Measurements from ENCODE around the gene CLP1.
"Not testable (repeated sequence)": the region's sequence is repeated elsewhere in the genome, so short reads cannot be mapped to it uniquely, and the experiment has no call there.

Gene CLP1

GRCh38 chr11:57658023-57658361 lies 430 bp downstream of the CLP1 start:
- no peak for DNase-seq (ENCODE audit: low read depth, low spot score)
- H3K27ac ChIP-seq, result peak overlapping the region; percentile 77

GRCh38 chr11:57659669-57660068 lies 2.1 kb downstream of the CLP1 start:
- no peak for DNase-seq (ENCODE audit: low read depth, low spot score)
- no peak overlapping the region for H3K27ac ChIP-seq

GRCh38 chr11:57662893-57663292 lies 5.3 kb downstream of the CLP1 start:
- no peak for DNase-seq (ENCODE audit: low read depth, low spot score)

GRCh38 chr11:57663975-57664374 lies 6.4 kb downstream of the CLP1 start:
- DNase-seq (ENCODE audit: low read depth, low spot score), result no peak
- no peak overlapping the region for H3K27ac ChIP-seq

More at GRCh38 chr11:57662893-57663292, 5.3 kb downstream of the CLP1 start:
- no peak overlapping the region for H3K27ac ChIP-seq

- H3K27ac ChIP-seq, result peak overlapping the region; percentile 98
Observed at GRCh38 chr11:57667117-57667735, 9.7 kb downstream of the CLP1 start.

DNA sequence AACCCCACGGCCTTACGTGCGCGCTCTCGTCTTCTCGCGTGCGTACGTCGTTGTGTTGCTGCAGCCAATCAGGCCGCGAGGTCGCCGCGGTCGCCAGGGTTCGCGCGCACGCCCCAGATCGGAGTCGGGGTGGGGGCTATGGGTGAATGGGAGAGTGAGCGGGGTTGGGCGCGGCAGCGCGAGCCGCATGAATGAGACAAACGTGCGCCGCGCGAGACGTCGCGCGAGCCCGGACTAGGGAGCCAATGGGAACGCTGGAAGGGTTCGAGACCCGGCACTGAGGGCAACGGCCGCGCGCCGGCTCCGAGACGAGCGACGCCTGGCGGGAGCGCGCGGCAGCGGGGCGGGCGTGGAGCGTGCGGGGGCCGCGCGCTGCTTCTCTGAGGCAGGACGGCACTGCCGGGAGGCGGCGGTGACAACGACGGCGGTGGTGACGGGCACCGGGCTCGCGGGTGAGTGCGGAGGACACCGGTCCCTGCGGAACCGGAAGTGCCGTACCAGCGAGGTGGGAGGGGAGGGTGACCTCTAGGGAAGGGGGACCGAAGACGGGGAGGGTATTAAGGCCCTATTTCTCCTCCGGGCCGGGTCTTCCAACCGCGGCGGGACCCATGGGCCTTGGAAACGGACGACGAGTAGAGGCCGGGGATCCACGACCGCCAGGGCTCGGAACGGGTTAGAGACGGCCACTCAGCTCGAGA lies 10.3 kb downstream of the CLP1 start, which contains the start of gene ZDHHC5:
ZDHHC5 (plus strand) TSS at position 379 of the 698 bp plus-strand sequence. CDS start 4,977 bp downstream, outside the sequence.
- peak; percentile 99 for DNase-seq (ENCODE audit: low read depth, low spot score)
- H3K27ac ChIP-seq, result peak within 1 kb of the TSS; percentile 98

More at GRCh38 chr11:57667117-57667735, 9.7 kb downstream of the CLP1 start:
- peak; percentile 96 for DNase-seq (ENCODE audit: low read depth, low spot score)

GRCh38 chr11:57668434-57668782 lies 10.8 kb downstream of the CLP1 start:
- no peak for DNase-seq (ENCODE audit: low read depth, low spot score)
- peak overlapping the region; percentile 98 for H3K27ac ChIP-seq

GRCh38 chr11:57674251-57674650 lies 16.7 kb downstream of the CLP1 start:
- H3K27ac ChIP-seq, result peak overlapping the region; percentile 39
- DNase-seq (ENCODE audit: low read depth, low spot score), result no peak

GRCh38 chr11:57675176-57675941 lies 17.8 kb downstream of the CLP1 start:
- no peak for DNase-seq (ENCODE audit: low read depth, low spot score)

GRCh38 chr11:57679396-57679795 lies 21.8 kb downstream of the CLP1 start:
- peak; percentile 79 for DNase-seq (ENCODE audit: low read depth, low spot score)
- peak overlapping the region; percentile 81 for H3K27ac ChIP-seq

More at GRCh38 chr11:57675176-57675941, 17.8 kb downstream of the CLP1 start:
- peak overlapping the region; percentile 39 for H3K27ac ChIP-seq

- H3K27ac ChIP-seq, result peak overlapping the region; percentile 81
- DNase-seq (ENCODE audit: low read depth, low spot score), result peak; percentile 60
Observed at GRCh38 chr11:57680552-57680874, 23.0 kb downstream of the CLP1 start.

- DNase-seq (ENCODE audit: low read depth, low spot score), result no peak
- peak overlapping the region; percentile 81 for H3K27ac ChIP-seq
Observed at GRCh38 chr11:57681168-57681567, 23.6 kb downstream of the CLP1 start.

DNA sequence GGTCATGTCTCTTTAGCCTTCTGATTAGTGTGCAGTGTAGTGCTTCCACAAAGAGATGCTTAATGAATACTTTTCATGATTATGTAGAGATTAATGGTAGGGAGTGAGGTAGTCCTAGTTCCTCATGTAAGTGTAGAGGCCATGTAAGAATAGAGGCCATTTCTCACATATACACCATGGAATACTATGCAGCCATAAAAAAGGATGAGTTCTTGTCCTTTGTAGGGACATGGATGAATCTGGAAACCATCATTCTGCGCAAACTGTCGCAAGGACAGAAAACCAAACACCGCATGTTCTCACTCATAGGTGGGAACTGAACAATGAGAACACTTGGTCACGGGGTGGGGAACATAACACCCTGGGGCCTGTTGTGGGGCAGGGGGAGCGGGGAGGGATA lies 32.9 kb downstream of the CLP1 start:
- not testable (repeated sequence) for DNase-seq (ENCODE audit: low read depth, low spot score); H3K27ac ChIP-seq

GRCh38 chr11:57698843-57699365 lies 41.3 kb downstream of the CLP1 start:
- no peak overlapping the region for H3K27ac ChIP-seq
- DNase-seq (ENCODE audit: low read depth, low spot score), result no peak

DNA sequence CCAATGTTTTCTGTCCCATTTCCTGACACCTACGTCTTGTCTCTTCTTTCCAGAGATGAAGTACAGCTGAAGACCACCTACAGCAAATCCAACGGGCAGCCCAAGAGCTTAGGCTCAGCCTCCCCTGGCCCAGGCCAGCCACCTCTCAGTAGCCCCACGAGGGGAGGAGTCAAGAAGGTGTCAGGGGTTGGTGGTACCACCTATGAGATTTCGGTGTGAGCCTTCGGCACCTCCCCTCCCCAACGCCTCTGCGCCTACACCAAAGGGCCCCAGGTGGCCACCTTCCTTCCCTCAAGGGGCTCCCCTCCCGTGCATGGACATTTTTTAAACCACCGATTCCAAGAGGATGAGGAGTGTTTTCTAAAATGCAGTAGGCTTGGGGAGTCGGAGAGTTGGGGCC lies 42.3 kb downstream of the CLP1 start:
- no peak for DNase-seq (ENCODE audit: low read depth, low spot score)
- H3K27ac ChIP-seq, result no peak overlapping the region

GRCh38 chr11:57700425-57700824 lies 42.9 kb downstream of the CLP1 start:
- DNase-seq (ENCODE audit: low read depth, low spot score), result no peak
- H3K27ac ChIP-seq, result no peak overlapping the region

DNA sequence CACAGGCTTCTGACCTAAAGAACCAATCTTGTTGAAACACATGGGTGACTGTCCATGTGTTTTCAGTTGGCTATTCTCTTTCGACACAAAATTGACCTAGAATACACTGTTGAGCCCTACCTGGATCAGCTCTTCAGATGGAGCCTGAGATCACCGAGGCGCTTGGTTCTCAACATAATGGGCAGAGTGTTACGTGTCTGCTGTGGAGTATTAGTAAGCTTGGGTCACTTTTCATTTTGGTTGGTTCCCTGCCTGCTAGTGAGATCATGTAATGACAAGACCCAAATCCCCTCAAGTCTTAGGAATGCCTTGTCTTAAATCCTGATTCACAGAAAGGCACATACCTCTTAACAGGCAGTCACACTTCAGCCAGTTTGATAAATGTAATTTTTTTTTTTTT lies 45.8 kb downstream of the CLP1 start:
- no peak for DNase-seq (ENCODE audit: low read depth, low spot score)
- peak overlapping the region; percentile 10 for H3K27ac ChIP-seq

DNA sequence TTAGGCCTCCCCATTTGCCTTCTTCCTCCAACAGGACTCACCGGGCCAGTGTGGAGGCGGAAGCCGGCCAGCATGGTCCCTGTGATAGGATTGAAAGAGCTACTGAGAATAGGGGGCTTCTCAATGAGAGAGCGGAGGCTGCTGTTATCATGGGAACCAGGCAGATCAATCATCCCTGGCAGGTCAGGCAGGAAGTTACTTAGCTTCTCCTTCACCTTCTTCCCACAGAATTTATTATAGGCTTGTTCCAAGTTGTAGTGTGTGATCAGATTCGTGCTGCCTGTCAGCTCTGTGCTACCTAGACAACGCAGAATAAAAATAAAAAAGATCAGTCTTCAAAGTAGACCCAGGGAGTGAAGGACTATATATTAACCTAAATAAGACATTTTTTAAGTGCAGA lies 47.4 kb downstream of the CLP1 start:
- H3K27ac ChIP-seq, result no peak overlapping the region
- no peak for DNase-seq (ENCODE audit: low read depth, low spot score)

- not testable (repeated sequence) for DNase-seq (ENCODE audit: low read depth, low spot score); H3K27ac ChIP-seq
Observed at GRCh38 chr11:57705432-57705831, 47.9 kb downstream of the CLP1 start.

DNA sequence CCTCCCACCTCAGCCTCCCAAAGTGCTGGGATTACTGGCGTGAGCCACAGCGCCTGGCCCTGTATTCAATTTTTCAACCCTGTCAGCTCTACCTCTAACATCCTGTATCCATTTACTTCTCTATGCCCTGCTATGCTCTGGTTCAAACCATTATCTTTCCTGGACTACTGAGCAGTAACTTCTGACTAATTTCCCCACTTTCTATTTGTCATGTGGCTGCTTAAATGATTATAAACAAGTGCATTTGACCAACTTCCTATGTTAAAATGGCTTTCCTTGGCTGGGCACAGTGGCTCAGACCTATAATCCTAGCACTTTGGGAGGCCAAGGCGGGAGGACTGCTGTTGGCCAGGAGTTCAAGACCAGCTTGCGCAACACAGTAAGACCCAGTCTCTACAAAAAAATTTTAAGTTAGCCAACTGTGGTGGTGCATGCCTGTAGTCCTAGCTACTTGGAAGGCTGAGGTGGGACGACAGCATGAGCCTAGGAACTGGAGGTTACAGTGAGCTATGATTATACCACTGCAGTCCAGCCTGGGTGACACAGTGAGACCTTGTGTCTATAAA lies 52.3 kb downstream of the CLP1 start:
- H3K27ac ChIP-seq, result no peak overlapping the region
- DNase-seq (ENCODE audit: low read depth, low spot score), result no peak

Data from epithelial cell of prostate (primary cell).